Right atrium auricular region (tissue), 2 donors: ENCODE measurements around the gene GPC3. TPM values are rescaled to one million over a fixed set of nuclear protein-coding genes. Genes with fewer than 3 reads are reported as not detected.

Source experiments
- DNase-seq: peaks from one replicate; pipeline ENCODE4 v3.0.0-alpha.2; 2019; ENCODE audit warnings: low spot score
- H3K27ac ChIP-seq, 2 donors: fragments of 200-600 bp; sonication (generic); 1 replicate in 1 of 2; 2 replicates in 1 of 2; pipeline ENCODE4 v1.5.1; 2016 to 2019
- H3K27me3 ChIP-seq, 2 donors: fragments of 200-600 bp; sonication (generic); one replicate each; pipeline versions ENCODE4 v1.5.1 to v1.6.0; 2017 to 2019
- H3K36me3 ChIP-seq: fragments of 200-600 bp; sonication (generic); one replicate; pipeline ENCODE4 v1.5.1; 2016
- H3K4me1 ChIP-seq, 2 donors: fragments of 200-600 bp; sonication (generic); one replicate each; pipeline versions ENCODE4 v1.5.1 to v1.6.0; 2017 to 2019
- H3K4me3 ChIP-seq, 2 donors: fragments of 200-600 bp; sonication (generic); 1 replicate in 1 of 2; 2 replicates in 1 of 2; pipeline ENCODE4 v1.5.1; 2017 to 2019; ENCODE audit warnings: mild to moderate bottlenecking in 1 of 2, moderate library complexity in 1 of 2
- H3K9me3 ChIP-seq, 2 donors: fragments of 200-600 bp; sonication (generic); one replicate each; pipeline ENCODE4 v1.5.1; 2019
- CTCF ChIP-seq, 2 donors: fragments of 200-600 bp; sonication (generic); IDR thresholded peaks; one replicate each; pipeline ENCODE4 v1.5.1; 2019; ENCODE audit warnings: antibody characterized with exemption in 2 of 2
- total RNA-seq, 2 donors: library from RNA; depleted of rRNA; stranded (reverse); fragments of >200 nt; gene quantifications; one replicate each; pipeline ENCODE4 v1.1.0, GENCODE V29; 2016

Gene GPC3
- total RNA-seq, 2 donors from 2014 or later: 3.5 to 18.6 TPM

GRCh38 chrX:133880032-133880443 is 105.4 kb downstream of the GPC3 start:
- no peak overlapping the region for H3K4me3 ChIP-seq
- H3K27me3 ChIP-seq: no peaks in the 10 kb centered on the region
- no peaks in the 10 kb centered on the region for H3K4me1 ChIP-seq
- no peak for TF ChIP-seq CTCF (IDR thresholded peaks at IDR 0.05)
- no peaks in the 10 kb centered on the region for H3K36me3 ChIP-seq
- DNase-seq: no peak
- H3K9me3 ChIP-seq: no peaks in the 10 kb centered on the region
- H3K27ac ChIP-seq: no peak overlapping the region

GRCh38 chrX:133878710-133879109 is 106.7 kb downstream of the GPC3 start:
- Histone ChIP-seq H3K27ac (no peak overlapping the region), H3K9me3 (no peaks in the 10 kb centered on the region), H3K36me3 (no peaks in the 10 kb centered on the region), H3K4me1 (no peaks in the 10 kb centered on the region), H3K27me3 (no peaks in the 10 kb centered on the region), H3K4me3 (no peak overlapping the region)
- TF ChIP-seq CTCF (IDR thresholded peaks at IDR 0.05): no peak
- DNase-seq: no peak

GRCh38 chrX:133876646-133877045 is 108.7 kb downstream of the GPC3 start:
- Histone ChIP-seq H3K9me3 (no peaks in the 10 kb centered on the region), H3K36me3 (no peaks in the 10 kb centered on the region), H3K27ac (no peak overlapping the region), H3K4me1 (no peaks in the 10 kb centered on the region), H3K4me3 (no peak overlapping the region), H3K27me3 (no peaks in the 10 kb centered on the region)
- DNase-seq: no peak
- no peak for TF ChIP-seq CTCF (IDR thresholded peaks at IDR 0.05)

GRCh38 chrX:133869270-133869669 is 116.1 kb downstream of the GPC3 start:
- no peak overlapping the region for H3K27ac ChIP-seq
- peaks cover 0 to 13% of the 10 kb centered on the region in 2 donors for H3K9me3 ChIP-seq
- TF ChIP-seq CTCF (IDR thresholded peaks at IDR 0.05): no peak
- no peaks in the 10 kb centered on the region for H3K4me1 ChIP-seq
- no peaks in the 10 kb centered on the region for H3K27me3 ChIP-seq
- no peak for DNase-seq
- H3K36me3 ChIP-seq: no peaks in the 10 kb centered on the region
- H3K4me3 ChIP-seq: no peak overlapping the region

GRCh38 chrX:133868682-133869081 is 116.7 kb downstream of the GPC3 start:
- no peaks in the 10 kb centered on the region for H3K27me3 ChIP-seq
- TF ChIP-seq CTCF (IDR thresholded peaks at IDR 0.05): no peak
- peaks cover 0 to 13% of the 10 kb centered on the region in 2 donors for H3K9me3 ChIP-seq
- H3K36me3 ChIP-seq: no peaks in the 10 kb centered on the region
- no peak overlapping the region for H3K27ac ChIP-seq
- no peak overlapping the region for H3K4me3 ChIP-seq
- no peak for DNase-seq
- no peaks in the 10 kb centered on the region for H3K4me1 ChIP-seq

GRCh38 chrX:133868250-133868649 is 117.1 kb downstream of the GPC3 start:
- no peak for TF ChIP-seq CTCF (IDR thresholded peaks at IDR 0.05)
- Histone ChIP-seq H3K4me1 (no peaks in the 10 kb centered on the region), H3K36me3 (no peaks in the 10 kb centered on the region), H3K27ac (no peak overlapping the region), H3K9me3 (peaks cover 0 to 13% of the 10 kb centered on the region in 2 donors), H3K27me3 (no peaks in the 10 kb centered on the region), H3K4me3 (no peak overlapping the region)
- DNase-seq: no peak
